IPS-NIHi11 (cell line): ENCODE measurements around the gene ARFGAP2.

Experiments
- DNase-seq: peaks from one replicate; pipeline ENCODE4 v3.0.0; 2012; ENCODE audit warnings: mixed read lengths, low spot score

Gene ARFGAP2

GRCh38 chr11:47171061-47171838 is 5.4 kb downstream of the ARFGAP2 start:
- no peak for DNase-seq

GRCh38 chr11:47166368-47166767 is 10.3 kb downstream of the ARFGAP2 start:
- no peak for DNase-seq

GRCh38 chr11:47165253-47165840 is 11.3 kb downstream of the ARFGAP2 start:
- DNase-seq: no peak

- DNase-seq: no peak
Observed at GRCh38 chr11:47164321-47164720, 12.4 kb downstream of the ARFGAP2 start.

- no peak for DNase-seq
Observed at GRCh38 chr11:47163898-47164297, 12.8 kb downstream of the ARFGAP2 start.

GRCh38 chr11:47163193-47163592 is 13.5 kb downstream of the ARFGAP2 start:
- no peak for DNase-seq

- no peak for DNase-seq
Observed at GRCh38 chr11:47162426-47162825, 14.3 kb downstream of the ARFGAP2 start.

- DNase-seq: no peak
Observed at GRCh38 chr11:47161890-47162289, 14.8 kb downstream of the ARFGAP2 start.

- peak; percentile 94 for DNase-seq
Observed at GRCh38 chr11:47161134-47161854, 15.4 kb downstream of the ARFGAP2 start.

- no peak for DNase-seq
Observed at GRCh38 chr11:47160753-47161133, 15.9 kb downstream of the ARFGAP2 start.

GRCh38 chr11:47158242-47158641 is 18.4 kb downstream of the ARFGAP2 start:
- no peak for DNase-seq

GRCh38 chr11:47157805-47158204 is 18.9 kb downstream of the ARFGAP2 start:
- no peak for DNase-seq

- no peak for DNase-seq
Observed at GRCh38 chr11:47156951-47157350, 19.7 kb downstream of the ARFGAP2 start.

GRCh38 chr11:47156333-47156732 is 20.3 kb downstream of the ARFGAP2 start:
- no peak for DNase-seq

- DNase-seq: no peak
Observed at GRCh38 chr11:47155879-47156278, 20.8 kb downstream of the ARFGAP2 start.

- no peak for DNase-seq
Observed at GRCh38 chr11:47154616-47155570, 21.8 kb downstream of the ARFGAP2 start.

GRCh38 chr11:47152953-47153950 is 23.4 kb downstream of the ARFGAP2 start:
- DNase-seq: peak; percentile 90

- DNase-seq: no peak
Observed at GRCh38 chr11:47152126-47152952, 24.3 kb downstream of the ARFGAP2 start.

- no peak for DNase-seq
Observed at GRCh38 chr11:47149782-47150181, 26.9 kb downstream of the ARFGAP2 start.
